Stimulated activated CD4-positive, alpha-beta T cell treated with anti-CD3 and anti-CD28 coated beads, Interleukin-1b, Interleukin-23, amount 100 ng/mL, for 1 hour (primary cell): ENCODE results near the gene HMGCLL1.

Experiments
- DNase-seq, 2 donors: peaks; one replicate each; pipeline ENCODE4 v3.0.0-alpha.2; 2020; ENCODE audit warnings: low read depth in 2 of 2

HMGCLL1 gene

GRCh38 chr6:55443238-55444134 is 135.5 kb downstream of the HMGCLL1 start:
- no peak for DNase-seq

- no peak for DNase-seq
Observed at GRCh38 chr6:55438203-55438602, 140.8 kb downstream of the HMGCLL1 start.

- DNase-seq, result no peak
Observed at GRCh38 chr6:55437141-55437540, 141.9 kb downstream of the HMGCLL1 start.

GRCh38 chr6:55433446-55434130 is 145.4 kb downstream of the HMGCLL1 start:
- DNase-seq, result no peak

GRCh38 chr6:55423933-55424332 is 155.1 kb downstream of the HMGCLL1 start:
- no peak for DNase-seq

GRCh38 chr6:55410674-55411073 is 168.3 kb downstream of the HMGCLL1 start:
- no peak for DNase-seq

GRCh38 chr6:55405474-55406235 is 173.3 kb downstream of the HMGCLL1 start:
- no peak for DNase-seq

- DNase-seq, result no peak
Observed at GRCh38 chr6:55399351-55399750, 179.6 kb downstream of the HMGCLL1 start.

GRCh38 chr6:55397986-55398385 is 181.0 kb downstream of the HMGCLL1 start:
- DNase-seq, result no peak

- no peak for DNase-seq
Observed at GRCh38 chr6:55395871-55396270, 183.1 kb downstream of the HMGCLL1 start.

GRCh38 chr6:55388211-55388610 is 190.8 kb downstream of the HMGCLL1 start:
- DNase-seq, result no peak
